HG02884 (cell line): Measurements from ENCODE around the gene RANGRF.
"Not testable (repeated sequence)": the region's sequence is repeated elsewhere in the genome, so short reads cannot be mapped to it uniquely, and the experiment has no call there.

ENCODE experiments used
- ATAC-seq: cut with Tn5 transposase; IDR thresholded peaks from one replicate; pipeline ENCODE4 v1.9.1; 2021; ENCODE audit warnings: mild to moderate bottlenecking, moderate library complexity; ENCODE audit not compliant: unreplicated experiment

The RANGRF gene, protein sequence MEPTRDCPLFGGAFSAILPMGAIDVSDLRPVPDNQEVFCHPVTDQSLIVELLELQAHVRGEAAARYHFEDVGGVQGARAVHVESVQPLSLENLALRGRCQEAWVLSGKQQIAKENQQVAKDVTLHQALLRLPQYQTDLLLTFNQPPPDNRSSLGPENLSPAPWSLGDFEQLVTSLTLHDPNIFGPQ

DNA sequence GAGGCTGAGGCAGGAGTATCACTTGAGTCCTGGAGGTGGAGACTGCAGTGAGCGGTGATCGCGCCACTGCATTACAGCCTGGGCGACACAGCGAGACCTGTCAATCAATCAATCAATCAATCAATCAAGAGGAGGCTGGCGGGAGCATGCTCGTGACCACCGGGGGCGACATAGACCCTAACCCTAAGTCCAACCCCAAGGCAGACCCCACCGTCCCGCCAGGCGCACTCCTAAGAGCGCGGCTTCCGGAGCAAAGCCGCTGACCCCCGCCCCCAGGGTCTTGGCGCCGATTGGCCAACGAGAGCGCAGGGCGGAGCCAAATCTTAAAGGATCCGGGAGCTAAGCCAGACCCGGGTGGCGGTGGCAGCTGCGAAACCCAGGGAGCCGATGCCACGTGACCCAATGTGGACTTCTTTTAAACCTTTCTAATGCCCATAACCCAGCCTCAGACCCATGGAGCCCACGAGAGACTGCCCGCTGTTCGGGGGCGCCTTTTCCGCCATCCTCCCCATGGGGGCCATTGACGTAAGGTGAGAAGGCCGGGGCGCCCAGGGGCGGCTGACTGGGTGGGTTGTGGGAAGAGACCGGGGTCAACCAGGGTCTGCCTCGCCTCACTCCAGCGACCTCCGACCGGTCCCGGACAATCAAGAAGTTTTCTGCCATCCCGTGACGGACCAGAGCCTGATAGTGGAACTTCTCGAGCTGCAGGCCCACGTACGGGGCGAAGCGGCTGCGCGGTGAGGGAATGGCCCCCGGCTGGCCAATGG, at the start of gene RANGRF:
RANGRF (plus strand) TSS at position 335 of the 767 bp plus-strand sequence; CDS start at position 454, 119 bp downstream.
- no peak for ATAC-seq

DNA sequence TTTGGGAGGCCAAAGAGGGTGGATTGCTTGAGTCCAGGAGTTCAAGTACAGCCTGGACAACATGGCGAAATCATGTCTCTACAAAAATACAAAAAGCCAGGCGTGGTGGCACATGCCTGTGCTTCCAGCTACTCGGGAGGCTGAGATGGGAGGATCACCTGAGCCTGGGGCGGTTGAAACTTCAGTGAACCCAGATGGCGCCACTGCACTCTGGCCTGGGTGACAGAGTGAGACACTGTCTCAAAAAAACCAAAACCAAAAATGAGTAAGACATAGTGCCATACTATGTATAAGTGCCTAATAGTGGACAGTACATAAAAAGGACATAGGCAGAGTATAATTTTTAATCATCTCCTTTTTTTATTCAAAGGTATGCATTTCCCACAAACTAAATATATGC, 44.6 kb upstream of the RANGRF start:
- ATAC-seq, result no peak

DNA sequence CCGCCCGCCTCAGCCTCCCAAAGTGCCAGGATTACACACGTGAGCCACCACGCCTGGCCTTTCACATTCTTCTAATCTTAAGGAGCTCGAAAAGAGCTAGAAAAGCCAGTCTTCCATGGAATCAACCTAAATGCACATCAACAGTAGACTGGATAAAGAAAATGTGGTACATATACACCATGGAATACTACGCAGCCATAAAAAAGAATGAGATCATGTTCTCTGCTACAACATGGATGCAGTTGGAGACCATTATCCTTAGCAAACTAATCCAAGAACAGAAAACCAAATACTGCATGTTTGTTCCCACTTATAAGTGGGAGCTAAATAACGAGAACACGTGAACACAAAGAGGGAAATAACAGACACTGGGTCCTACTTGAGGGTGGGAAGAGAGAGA, 43.7 kb upstream of the RANGRF start:
- ATAC-seq, result no peak

DNA sequence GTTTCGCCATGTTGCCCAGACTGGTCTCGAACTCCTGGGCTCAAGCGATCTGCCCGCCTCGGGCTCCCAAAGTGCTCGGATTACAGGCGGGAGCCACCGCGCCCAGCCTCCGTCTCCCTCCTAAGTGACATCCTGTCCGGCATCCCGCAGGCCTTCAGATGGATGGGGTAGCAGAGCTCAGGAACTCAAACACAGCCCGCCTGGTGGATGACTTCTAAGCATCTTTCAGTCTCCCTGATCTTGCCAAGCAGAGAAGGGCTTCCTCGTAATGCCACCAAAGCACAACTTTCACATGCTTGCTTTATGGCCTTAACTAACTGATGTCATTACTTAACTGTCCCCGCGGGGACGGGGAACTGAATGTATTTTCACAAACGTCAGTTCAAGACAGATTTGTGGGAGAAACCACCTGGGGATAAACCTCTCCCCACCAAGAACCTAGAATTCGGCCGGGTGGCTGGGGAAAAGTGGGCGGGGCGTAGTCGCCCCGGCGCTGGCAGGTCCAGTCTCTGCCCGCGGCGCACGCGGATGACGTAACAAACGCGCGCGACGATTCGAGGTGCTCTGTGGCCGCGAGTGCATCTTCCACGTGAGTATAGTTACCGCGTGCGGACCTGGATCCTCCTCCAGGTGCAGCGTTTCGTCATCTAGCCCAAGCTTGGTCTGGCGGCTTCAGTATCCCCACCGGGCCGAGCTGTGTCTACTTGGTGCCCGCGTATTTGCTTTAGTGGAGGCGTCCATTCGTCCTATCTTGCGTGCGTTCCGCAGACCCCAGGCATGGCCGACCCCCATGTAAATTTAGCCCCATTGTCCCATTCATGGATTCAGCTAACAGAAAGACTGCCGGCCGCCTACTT, 39.5 kb upstream of the RANGRF start, which contains the start of gene PFAS:
PFAS (plus strand) TSS at position 539 of the 857 bp plus-strand sequence. CDS start 4,649 bp downstream, outside the sequence.
- peak; percentile 45 for ATAC-seq

DNA sequence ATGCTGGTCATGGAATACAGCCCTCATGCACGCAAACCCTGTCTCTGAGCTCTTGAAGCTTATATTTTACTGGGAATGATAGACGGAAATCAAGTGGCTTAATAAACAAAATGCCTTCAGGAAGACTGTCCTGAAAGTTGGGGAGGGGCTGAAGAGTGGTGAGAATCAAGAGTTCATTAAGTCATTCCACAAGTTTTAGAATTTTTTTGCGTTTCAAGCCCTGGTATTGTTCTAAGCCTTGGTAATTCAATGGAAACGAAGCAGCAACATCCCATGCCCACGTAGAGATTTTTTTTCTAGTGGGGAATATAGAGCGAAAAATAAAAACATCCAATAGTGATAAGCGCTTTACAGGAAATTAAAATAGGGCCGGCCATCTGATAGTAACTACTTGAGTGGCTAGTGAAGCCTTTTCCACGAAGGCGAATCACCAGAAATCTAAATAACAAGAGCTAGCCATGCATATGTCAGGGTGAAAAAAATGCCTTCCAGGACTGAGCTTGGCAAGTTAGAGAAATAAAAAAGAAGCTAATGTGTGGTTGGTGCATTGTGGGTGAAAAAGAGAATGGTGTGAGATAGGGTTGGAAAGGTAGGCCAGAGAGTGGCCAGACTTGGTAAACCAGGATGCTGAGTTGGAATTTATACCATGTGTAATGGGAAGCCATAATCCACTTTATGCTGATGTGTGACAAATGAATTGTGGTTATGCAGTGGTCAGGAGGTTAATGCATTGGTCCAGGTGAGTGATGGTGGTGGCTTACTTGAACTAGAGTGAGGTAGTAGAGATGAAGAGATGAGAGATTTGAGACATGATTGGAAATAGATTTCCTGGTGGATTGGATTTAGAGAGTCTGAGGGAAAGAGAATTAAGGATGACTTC, 38.6 kb upstream of the RANGRF start:
- ATAC-seq, result no peak

DNA sequence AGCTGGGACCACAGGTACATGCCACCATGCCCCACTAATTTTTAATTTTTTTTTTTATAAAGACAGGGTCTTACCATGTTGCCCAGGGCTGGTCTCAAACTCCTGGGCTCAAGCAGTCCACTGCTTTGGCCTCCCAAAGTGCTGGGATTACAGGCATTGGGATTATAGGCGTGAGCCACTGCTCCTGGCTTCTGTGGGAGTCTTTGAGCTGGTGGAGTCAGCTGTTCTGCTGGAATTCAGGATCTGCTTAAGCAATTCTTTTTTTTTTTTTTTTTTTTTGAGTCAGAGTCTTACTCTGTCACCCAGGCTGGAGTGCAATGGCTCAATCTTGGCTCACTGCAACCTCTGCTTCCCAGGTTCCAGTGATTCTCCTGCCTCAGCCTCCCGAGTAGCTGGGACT, 37.1 kb upstream of the RANGRF start:
- ATAC-seq, result not testable (repeated sequence)

DNA sequence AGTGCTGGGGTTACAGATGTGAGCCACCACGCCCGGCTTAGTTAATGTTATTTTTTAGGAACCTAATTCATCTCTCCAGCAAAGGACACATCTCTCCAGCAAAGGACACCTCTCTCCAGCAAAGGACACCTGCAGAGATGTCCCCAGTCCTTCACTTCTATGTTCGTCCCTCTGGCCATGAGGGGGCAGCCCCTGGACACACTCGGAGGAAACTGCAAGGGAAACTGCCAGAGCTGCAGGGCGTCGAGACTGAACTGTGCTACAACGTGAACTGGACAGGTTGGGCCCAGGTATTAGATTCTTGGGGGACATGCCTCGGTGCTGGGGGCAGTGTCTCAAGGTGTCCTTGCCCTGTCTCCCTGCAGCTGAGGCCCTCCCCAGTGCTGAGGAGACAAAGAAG, 34.7 kb upstream of the RANGRF start:
- ATAC-seq, result no peak

DNA sequence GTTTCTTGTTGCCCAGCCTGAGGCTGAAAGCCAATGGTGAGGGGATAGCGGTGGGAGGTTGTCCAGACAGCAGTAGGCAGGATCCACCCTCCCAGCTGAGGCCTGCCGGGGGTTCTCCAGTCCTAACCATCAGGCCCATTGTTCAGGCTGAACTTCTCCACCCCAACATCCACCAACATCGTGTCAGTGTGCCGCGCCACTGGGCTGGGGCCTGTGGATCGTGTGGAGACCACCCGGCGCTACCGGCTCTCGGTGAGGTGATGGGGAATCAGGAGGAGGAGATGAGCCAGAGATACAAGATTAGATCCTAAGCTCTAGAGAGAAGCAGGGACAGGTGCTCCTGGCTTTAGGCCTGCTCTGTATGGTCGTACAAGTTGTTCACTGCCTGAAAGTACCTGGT, 33.6 kb upstream of the RANGRF start:
- ATAC-seq, result no peak

DNA sequence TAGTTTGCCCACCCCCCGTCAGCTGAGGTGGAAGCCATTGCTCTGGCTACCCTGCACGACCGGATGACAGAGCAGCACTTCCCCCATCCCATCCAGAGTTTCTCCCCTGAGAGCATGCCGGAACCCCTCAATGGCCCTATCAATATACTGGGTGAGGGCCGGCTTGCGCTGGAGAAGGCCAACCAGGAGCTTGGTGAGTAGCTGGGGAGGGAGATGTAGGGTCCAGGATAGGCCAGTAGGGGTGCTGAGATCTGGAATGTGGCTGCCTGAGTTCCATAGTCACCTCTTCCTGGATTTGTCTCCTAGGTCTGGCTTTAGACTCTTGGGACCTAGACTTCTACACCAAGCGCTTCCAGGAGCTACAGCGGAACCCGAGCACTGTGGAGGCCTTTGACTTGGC, 33.0 kb upstream of the RANGRF start:
- ATAC-seq, result no peak

DNA sequence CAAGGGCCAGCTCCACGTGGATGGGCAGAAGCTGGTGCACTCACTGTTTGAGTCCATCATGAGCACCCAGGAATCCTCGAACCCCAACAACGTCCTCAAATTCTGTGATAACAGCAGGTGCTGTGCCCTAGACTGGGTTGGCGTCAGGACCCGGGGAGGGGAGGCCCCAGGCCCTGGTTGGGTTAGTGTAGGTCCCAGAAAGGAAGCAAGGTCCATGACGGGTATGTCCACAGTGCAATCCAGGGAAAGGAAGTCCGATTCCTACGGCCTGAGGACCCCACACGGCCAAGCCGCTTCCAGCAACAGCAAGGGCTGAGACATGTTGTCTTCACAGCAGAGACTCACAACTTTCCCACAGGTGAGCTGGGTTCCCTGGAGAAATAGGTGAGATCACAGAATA, 32.2 kb upstream of the RANGRF start:
- no peak for ATAC-seq

DNA sequence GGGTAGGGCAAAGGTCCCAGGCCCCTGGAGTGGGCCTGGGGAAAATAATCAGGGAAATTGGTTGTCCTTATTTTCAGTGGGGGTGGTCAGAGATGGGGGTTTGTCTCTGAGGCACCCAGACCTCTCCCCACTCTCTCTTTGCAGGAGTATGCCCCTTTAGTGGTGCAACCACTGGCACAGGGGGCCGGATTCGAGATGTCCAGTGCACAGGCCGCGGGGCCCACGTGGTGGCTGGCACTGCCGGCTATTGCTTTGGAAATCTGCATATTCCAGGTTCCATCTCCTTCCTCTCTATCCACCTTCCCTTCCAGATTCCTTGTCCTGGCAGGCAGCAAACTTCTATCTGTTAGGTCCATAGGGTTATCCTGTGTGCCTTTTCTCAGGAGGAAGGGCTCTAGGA, 31.8 kb upstream of the RANGRF start:
- ATAC-seq, result no peak

DNA sequence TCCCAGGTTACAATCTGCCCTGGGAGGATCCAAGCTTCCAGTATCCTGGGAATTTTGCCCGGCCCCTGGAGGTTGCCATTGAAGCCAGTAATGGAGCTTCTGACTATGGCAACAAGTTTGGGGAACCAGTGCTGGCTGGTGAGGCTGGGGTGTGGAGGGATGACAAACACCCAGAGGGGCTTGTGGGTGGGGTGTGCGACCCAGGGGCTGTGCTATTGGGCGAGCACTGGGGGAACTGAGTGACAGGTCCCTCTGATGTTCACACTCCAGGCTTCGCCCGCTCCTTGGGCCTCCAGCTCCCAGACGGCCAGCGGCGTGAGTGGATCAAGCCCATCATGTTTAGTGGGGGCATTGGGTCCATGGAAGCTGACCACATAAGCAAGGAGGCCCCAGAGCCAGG, 30.7 kb upstream of the RANGRF start:
- ATAC-seq, result no peak

DNA sequence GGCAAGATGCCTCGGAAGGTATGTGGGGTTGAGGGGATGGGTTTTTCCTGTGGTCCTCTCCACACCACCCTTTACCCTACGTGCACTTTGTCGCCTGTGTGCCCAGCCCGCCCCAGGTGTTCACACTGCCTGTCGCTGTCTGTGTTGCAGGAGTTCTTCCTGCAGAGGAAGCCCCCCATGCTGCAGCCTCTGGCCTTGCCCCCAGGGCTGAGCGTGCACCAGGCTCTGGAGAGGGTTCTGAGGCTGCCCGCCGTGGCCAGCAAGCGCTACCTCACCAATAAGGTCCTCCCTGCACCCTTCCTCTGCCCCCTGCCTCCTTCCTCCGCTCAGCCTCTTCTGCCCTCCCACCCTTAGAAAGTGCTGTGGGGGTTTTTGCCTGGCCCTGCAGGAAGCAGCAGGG, 24.1 kb upstream of the RANGRF start:
- no peak for ATAC-seq

DNA sequence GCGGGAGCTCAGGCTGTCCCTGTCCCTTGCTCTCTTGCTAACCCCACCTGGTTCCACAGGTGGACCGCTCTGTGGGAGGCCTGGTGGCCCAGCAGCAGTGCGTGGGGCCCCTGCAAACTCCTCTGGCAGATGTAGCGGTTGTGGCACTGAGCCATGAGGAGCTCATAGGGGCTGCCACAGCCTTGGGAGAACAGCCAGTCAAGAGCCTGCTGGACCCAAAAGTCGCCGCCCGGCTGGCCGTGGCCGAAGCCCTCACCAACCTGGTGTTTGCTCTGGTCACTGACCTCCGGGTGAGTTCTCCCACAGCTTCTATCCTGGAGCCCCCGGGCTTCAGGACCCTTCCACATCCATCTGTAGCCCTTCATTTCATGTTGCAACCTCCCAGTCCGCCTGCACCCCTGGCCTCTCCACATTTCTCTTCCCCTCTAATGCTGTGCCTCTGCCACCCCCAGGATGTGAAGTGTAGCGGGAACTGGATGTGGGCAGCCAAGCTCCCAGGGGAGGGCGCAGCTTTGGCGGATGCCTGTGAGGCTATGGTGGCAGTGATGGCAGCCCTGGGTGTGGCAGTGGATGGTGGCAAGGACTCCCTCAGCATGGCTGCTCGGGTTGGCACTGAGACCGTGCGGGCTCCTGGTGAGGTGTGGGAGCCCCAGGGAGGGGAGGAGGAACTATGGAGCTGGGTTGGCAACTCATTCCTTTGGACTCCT, 23.5 kb upstream of the RANGRF start:
- ATAC-seq, result no peak

DNA sequence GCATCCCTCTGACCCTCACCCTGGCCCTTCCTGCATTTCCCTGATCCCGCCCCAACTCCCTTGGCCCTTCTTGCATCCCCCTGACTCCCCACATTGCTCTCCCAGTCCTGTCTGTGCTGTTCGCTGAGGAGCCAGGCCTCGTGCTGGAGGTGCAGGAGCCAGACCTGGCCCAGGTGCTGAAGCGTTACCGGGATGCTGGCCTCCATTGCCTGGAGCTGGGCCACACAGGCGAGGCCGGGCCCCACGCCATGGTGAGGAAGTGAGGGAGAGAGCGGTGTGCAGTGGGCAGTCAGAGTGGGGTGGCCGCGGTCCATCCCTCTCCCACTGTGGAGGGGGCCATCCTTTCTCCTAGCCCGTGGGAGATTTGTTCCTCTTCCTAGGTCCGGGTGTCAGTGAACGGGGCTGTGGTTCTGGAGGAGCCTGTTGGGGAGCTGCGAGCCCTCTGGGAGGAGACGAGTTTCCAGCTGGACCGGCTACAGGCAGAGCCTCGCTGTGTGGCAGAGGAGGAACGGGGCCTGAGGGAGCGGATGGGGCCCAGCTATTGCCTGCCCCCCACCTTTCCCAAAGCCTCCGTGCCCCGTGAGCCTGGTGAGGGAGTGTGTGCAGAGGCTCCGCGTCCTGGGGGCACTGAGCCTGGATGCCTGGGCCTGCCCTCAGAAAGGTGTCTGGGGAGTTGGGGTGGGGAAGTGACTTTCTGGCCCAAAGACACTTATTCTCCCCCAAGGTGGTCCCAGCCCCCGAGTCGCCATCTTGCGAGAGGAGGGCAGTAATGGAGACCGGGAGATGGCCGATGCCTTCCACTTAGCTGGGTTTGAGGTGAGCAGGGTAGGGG, 21.6 kb upstream of the RANGRF start:
- no peak for ATAC-seq

DNA sequence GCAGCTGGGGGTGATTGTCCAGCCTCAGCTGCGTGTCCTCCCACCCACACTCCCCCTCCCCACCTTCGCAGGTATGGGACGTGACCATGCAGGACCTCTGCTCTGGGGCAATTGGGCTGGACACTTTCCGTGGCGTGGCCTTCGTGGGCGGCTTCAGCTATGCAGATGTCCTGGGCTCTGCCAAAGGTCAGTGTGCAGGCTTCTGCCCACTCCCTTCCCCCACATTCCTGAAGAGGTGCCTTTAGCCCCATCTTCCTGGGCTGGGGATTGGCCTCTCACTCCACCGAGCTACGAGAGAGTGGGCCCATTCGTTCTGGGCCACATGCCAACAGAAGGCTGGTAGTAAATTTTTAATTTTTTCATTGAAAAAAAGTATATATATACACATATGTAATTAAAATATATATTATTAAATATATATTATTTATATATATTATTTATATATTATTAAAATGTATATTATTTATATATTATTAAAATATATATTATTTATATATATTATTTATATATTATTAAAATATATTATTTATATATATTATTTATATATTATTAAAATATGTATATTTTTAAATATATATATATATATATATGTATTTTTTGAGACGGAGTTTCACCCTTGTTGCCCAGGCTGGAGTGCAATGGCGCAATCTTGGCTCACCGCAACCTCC, 20.9 kb upstream of the RANGRF start:
- ATAC-seq, result no peak

DNA sequence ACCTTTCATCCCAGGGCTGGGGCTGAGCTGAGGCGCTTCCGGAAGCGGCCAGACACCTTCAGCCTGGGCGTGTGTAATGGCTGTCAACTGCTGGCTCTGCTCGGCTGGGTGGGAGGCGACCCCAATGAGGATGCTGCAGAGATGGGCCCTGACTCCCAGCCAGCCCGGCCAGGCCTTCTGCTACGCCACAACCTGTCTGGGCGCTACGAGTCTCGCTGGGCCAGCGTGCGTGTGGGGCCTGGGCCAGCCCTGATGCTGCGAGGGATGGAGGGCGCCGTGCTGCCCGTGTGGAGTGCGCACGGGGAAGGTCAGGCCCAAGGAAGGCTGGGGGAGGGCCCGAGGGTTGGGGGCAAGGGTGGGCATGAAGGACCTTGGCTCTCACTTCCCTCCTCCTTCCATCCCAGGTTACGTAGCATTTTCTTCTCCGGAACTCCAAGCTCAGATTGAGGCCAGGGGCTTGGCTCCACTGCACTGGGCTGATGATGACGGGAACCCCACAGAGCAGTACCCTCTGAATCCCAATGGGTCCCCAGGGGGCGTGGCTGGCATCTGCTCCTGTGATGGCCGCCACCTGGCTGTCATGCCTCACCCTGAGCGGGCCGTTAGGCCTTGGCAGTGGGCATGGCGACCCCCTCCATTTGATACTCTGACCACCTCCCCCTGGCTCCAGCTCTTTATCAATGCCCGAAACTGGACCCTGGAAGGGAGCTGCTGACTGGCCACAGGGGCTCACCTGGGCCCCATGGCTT, 19.7 kb upstream of the RANGRF start:
- ATAC-seq, result no peak

DNA sequence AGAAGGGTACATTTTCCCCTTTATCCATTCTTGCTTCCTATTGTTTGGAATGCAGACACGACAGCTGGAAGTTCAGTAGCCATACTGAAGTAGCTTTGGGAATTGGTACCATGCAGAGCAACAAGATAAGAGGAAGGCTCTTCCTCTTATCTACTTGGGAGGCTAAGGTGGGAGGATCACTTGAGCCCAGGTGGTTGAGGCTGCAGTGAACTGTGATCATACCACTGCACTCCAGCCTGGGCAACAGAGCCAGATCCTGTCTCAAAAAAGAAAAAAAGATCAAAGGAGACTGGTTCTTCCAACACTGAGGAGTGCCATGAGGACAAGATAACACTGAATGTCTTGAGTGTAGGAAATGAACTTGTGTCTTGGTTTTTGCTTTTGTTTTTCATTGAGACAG, 16.0 kb upstream of the RANGRF start:
- ATAC-seq, result no peak
